Mucosa of descending colon (tissue), 3 donors: ENCODE measurements around the gene DNAH2. TPM values are rescaled to one million over a fixed set of nuclear protein-coding genes. Genes with fewer than 3 reads are reported as not detected.

ENCODE experiments used
- ATAC-seq: fragments of 200-7000 bp; cut with Tn5 transposase; one replicate; pipeline ENCODE4 v1.9.1; 2020; ENCODE audit warnings: mild to moderate bottlenecking, moderate library complexity
- DNase-seq, 3 donors: peaks; one replicate each; pipeline ENCODE4 v3.0.0-alpha.2; 2020
- H3K36me3 ChIP-seq: fragments of 200-600 bp; one replicate; pipeline ENCODE4 v1.8.0; 2021; ENCODE audit warnings: low read depth, mild to moderate bottlenecking
- H3K4me1 ChIP-seq: fragments of 200-600 bp; one replicate; pipeline ENCODE4 v1.8.0; 2021; ENCODE audit warnings: low read depth, mild to moderate bottlenecking
- H3K4me3 ChIP-seq: fragments of 200-600 bp; one replicate; pipeline ENCODE4 v1.8.0; 2021; ENCODE audit warnings: mild to moderate bottlenecking
- H3K9me3 ChIP-seq: fragments of 200-600 bp; one replicate; pipeline ENCODE4 v1.8.0; 2021; ENCODE audit warnings: mild to moderate bottlenecking
- intact Hi-C, 2 donors: fragments of 100-400 bp; cut with DNase I in 1 of 2; cut with micrococcal nuclease in 1 of 2; formaldehyde crosslinking; loops; one replicate each; pipeline versions ENCODE4 v1.11.0 to v1.11.1; 2022; cut with DNase I, micrococcal nuclease
- total RNA-seq, 3 donors: library from RNA; stranded (reverse); fragmentation: NEBNext Ultra II Directional in 2 of 3; extraction: Animal tissue kit (Norgen Biotek cat#: 25700) in 2 of 3; gene quantifications; one replicate each; pipeline versions ENCODE4 v1.2.1 to v1.2.4, GENCODE V29; 2021 to 2023
- TF ChIP-seq, protein P1 (sequence below): fragments of 200-600 bp; IDR thresholded peaks from one replicate; pipeline ENCODE4 v1.8.0; 2022; ENCODE audit warnings: antibody characterized with exemption, mild to moderate bottlenecking
- donor health status: DM: no; HTN: no; CAD: no; lungs with moderate emphysema.
- donor health status: DM: no; HTN: no; CAD: no.
- donor health status: DM: no; HTN: yes; CAD: no.

The DNAH2 gene
- total RNA-seq, 3 donors from 2014 or later = 0.19 to 0.70 (median 0.29) TPM

DNA sequence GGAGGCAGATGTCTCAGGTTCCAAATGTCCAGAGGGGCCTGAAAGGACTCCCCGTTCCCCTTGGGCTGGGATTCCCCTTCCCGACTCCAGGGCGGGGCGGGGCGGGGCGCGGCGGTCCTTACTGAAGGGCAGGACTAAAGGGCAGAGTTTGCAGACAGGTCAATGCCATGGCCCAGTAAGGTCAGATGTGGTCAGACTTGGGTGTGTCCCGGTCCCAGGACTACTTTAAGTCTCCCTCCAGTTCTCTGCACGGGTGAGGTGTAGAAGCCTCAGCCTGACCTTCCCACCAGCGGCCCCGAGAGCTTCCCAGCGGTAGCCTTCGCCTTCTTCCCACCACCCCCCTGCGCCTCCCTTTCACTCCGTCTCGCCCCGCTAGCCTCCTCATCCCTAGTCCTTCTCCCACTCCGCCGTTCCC lies 117.0 kb downstream of the DNAH2 start:
- intact Hi-C loops = no loop called here
- no peaks in the 10 kb centered on the region for H3K36me3 ChIP-seq
- peak; percentile 12 for ATAC-seq
- peaks cover 39% of the 10 kb centered on the region for H3K4me1 ChIP-seq
- DNase-seq = peak; percentile 81 to 90 (median 87)
- TF ChIP-seq, protein P1, sequence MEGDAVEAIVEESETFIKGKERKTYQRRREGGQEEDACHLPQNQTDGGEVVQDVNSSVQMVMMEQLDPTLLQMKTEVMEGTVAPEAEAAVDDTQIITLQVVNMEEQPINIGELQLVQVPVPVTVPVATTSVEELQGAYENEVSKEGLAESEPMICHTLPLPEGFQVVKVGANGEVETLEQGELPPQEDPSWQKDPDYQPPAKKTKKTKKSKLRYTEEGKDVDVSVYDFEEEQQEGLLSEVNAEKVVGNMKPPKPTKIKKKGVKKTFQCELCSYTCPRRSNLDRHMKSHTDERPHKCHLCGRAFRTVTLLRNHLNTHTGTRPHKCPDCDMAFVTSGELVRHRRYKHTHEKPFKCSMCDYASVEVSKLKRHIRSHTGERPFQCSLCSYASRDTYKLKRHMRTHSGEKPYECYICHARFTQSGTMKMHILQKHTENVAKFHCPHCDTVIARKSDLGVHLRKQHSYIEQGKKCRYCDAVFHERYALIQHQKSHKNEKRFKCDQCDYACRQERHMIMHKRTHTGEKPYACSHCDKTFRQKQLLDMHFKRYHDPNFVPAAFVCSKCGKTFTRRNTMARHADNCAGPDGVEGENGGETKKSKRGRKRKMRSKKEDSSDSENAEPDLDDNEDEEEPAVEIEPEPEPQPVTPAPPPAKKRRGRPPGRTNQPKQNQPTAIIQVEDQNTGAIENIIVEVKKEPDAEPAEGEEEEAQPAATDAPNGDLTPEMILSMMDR = no peak
- H3K9me3 ChIP-seq = no peaks in the 10 kb centered on the region
- H3K4me3 ChIP-seq = peak overlapping the region; percentile 42

GRCh38 chr17:7834957-7835813 lies 117.6 kb downstream of the DNAH2 start:
- intact Hi-C loops = no loop called here
- H3K4me3 ChIP-seq = peak overlapping the region; percentile 42
- no peaks in the 10 kb centered on the region for H3K36me3 ChIP-seq
- TF ChIP-seq, protein P1 = peak; percentile 84
- ATAC-seq (peak; percentile 69), DNase-seq (peak; percentile 94 to 98 (median 96))
- peaks cover 45% of the 10 kb centered on the region for H3K4me1 ChIP-seq
- H3K9me3 ChIP-seq = no peaks in the 10 kb centered on the region

- H3K4me3 ChIP-seq = peak overlapping the region; percentile 42
- DNase-seq (peak; percentile 86 to 89 (median 87)), ATAC-seq (peak; percentile 42)
- TF ChIP-seq, protein P1 = no peak
- no peaks in the 10 kb centered on the region for H3K36me3 ChIP-seq
- no peaks in the 10 kb centered on the region for H3K9me3 ChIP-seq
- peaks cover 53% of the 10 kb centered on the region for H3K4me1 ChIP-seq
- intact Hi-C loops = no loop called here
Observed at GRCh38 chr17:7835814-7836595, 118.5 kb downstream of the DNAH2 start.

DNA sequence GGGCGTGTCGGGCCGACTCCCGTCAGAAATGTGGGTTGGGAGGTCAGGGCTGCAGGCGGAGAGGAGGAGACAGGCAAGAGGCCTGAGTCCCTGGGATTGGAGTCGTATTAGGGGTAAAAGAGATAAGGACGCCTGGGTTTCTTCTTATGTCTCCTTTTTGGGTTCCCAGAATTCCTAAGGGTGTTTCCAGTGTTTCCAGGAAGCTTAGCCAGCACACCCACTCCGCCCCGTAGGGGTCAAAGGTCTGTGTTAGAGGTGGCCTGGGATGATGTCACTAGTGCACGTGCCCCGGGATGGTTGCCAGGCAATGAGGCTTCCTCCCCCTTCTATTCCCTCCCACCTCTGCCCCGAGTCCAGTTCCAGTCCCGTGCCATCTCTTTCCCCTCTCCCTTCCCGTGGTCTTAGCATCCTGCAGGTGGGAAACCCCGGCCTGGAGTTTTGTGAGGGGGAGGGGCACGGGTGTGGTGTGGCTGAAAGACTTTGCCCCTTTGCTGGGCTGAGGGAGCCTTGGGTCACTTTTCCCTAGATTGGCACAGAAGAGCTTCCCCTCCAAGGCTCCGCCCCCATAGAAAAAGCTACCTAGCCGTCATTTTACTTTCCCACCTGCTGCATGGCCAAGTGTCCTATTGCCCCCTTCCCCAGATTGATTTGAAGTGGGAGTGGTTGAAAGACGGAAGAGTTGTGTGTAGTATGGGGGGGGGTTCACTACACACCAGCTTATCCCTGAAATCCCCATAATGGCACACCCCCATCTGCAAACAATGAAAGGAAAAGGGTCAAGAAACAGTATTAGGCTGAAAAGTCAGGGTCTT lies 119.3 kb downstream of the DNAH2 start:
- TF ChIP-seq, protein P1 = no peak
- Histone ChIP-seq H3K4me3 (peak overlapping the region; percentile 42), H3K9me3 (no peaks in the 10 kb centered on the region), H3K4me1 (peaks cover 57% of the 10 kb centered on the region), H3K36me3 (no peaks in the 10 kb centered on the region)
- ATAC-seq = peak; percentile 60
- intact Hi-C loops = no loop called here
- DNase-seq = peak; percentile 96 to 99 (median 97)

GRCh38 chr17:7837408-7838088 lies 120.0 kb downstream of the DNAH2 start:
- intact Hi-C loops = no loop called here
- peaks cover 57% of the 10 kb centered on the region for H3K4me1 ChIP-seq
- H3K36me3 ChIP-seq = no peaks in the 10 kb centered on the region
- H3K4me3 ChIP-seq = no peak overlapping the region
- TF ChIP-seq, protein P1 = no peak
- no peaks in the 10 kb centered on the region for H3K9me3 ChIP-seq
- DNase-seq (peak in 1 of 3 donors; percentile 35), ATAC-seq (no peak)
